Suprapubic skin (tissue), 4 donors: ENCODE data around the gene DRD3. TPM values are rescaled to one million over a fixed set of nuclear protein-coding genes. Genes with fewer than 3 reads are reported as not detected.

Experiments
- DNase-seq, 2 donors: peaks; one replicate each; pipeline ENCODE4 v3.0.0-alpha.2; 2019; ENCODE audit warnings: low spot score in 2 of 2
- H3K27ac ChIP-seq: fragments of 200-600 bp; sonication (generic); one replicate; pipeline ENCODE4 v1.5.1; 2019
- H3K27me3 ChIP-seq: fragments of 200-600 bp; sonication (generic); one replicate; pipeline ENCODE4 v1.5.1; 2019
- H3K36me3 ChIP-seq: fragments of 200-600 bp; sonication (generic); one replicate; pipeline ENCODE4 v1.5.1; 2019
- H3K4me1 ChIP-seq: fragments of 200-600 bp; sonication (generic); one replicate; pipeline ENCODE4 v1.5.1; 2019
- H3K4me3 ChIP-seq: fragments of 200-600 bp; sonication (generic); one replicate; pipeline ENCODE4 v1.5.1; 2019; ENCODE audit warnings: mild to moderate bottlenecking
- H3K9me3 ChIP-seq: fragments of 200-600 bp; sonication (generic); one replicate; pipeline ENCODE4 v1.5.1; 2019
- EP300 ChIP-seq: sonication (generic); formaldehyde crosslinking; IDR thresholded peaks from one replicate; pipeline ENCODE4 v1.6.1; 2017; ENCODE audit warnings: antibody characterized with exemption
- POLR2A ChIP-seq, 2 donors: fragments of 450-650 bp; IDR thresholded peaks; one replicate each; pipeline ENCODE4 v1.6.1; 2017; ENCODE audit warnings: antibody characterized with exemption in 2 of 2, mild to moderate bottlenecking in 2 of 2, moderate library complexity in 2 of 2
- POLR2AphosphoS5 ChIP-seq, 3 donors: sonication (generic); formaldehyde crosslinking; IDR thresholded peaks; one replicate each; pipeline ENCODE4 v1.6.1; 2017; ENCODE audit warnings: antibody characterized with exemption in 3 of 3
- WGBS: methylation state at CpG from one replicate; pipeline ENCODE4 v1.1.5; 2018; 5-methylcytosine and 5-hydroxymethylcytosine counted together
- total RNA-seq, 4 donors: library from RNA; depleted of rRNA; stranded (reverse); fragments of >200 nt; gene quantifications; one replicate each; pipeline ENCODE4 v1.1.0, GENCODE V29; 2016
- TF ChIP-seq, protein P1 (sequence below), 2 donors: fragments of 200-600 bp in 1 of 2; fragments of 450-650 bp in 1 of 2; sonication (generic) in 1 of 2; IDR thresholded peaks; one replicate each; pipeline ENCODE4 v1.5.1; 2016 to 2019; ENCODE audit warnings: antibody characterized with exemption in 2 of 2, mild to moderate bottlenecking in 1 of 2, moderate library complexity in 1 of 2

DRD3 gene
- total RNA-seq, result not detected

DNA sequence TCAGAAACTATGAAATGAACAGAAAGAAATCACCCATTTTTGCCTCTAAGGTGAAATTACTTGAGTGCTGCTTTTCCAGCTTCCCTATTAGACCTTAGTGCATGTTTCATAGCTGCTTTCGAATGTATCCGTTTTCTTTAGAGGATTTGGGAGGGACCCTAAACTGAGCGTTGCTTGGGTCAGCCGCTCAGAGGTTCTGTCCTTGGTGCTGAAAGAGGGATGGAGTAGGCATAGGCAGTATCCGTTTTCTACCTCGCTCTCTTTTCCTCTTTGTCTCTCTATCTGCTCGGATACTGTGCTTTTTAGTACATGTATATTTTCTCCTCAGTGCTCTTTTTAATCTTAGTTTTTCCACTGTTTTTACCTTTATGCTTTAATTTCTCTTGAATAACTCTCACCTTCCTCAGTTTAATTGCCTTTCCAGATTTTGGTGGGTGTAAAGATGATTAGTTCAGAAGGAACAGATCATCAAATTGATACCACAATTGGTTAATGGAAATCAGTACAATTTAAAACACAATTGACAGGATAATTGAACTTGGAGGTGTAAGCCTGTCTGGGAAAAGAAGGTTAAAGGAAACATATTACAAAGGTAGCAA is at the start of gene DRD3:
Gene DRD3 (minus strand): TSS at position 283 of the 599 bp plus-strand sequence. CDS start 7,060 bp downstream, outside the sequence.
- Histone ChIP-seq H3K9me3 (no peaks in the 10 kb centered on the region), H3K4me1 (no peaks in the 10 kb centered on the region), H3K27me3 (no peaks in the 10 kb centered on the region), H3K27ac (no peak within 1 kb of the TSS), H3K4me3 (no peak within 1 kb of the TSS), H3K36me3 (no peaks in the 10 kb centered on the region)
- TF ChIP-seq POLR2AphosphoS5 (IDR thresholded peaks at IDR 0.05), result no peak
- TF ChIP-seq, protein P1, sequence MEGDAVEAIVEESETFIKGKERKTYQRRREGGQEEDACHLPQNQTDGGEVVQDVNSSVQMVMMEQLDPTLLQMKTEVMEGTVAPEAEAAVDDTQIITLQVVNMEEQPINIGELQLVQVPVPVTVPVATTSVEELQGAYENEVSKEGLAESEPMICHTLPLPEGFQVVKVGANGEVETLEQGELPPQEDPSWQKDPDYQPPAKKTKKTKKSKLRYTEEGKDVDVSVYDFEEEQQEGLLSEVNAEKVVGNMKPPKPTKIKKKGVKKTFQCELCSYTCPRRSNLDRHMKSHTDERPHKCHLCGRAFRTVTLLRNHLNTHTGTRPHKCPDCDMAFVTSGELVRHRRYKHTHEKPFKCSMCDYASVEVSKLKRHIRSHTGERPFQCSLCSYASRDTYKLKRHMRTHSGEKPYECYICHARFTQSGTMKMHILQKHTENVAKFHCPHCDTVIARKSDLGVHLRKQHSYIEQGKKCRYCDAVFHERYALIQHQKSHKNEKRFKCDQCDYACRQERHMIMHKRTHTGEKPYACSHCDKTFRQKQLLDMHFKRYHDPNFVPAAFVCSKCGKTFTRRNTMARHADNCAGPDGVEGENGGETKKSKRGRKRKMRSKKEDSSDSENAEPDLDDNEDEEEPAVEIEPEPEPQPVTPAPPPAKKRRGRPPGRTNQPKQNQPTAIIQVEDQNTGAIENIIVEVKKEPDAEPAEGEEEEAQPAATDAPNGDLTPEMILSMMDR (IDR thresholded peaks at IDR 0.05), result no peak
- WGBS, result 12% methylated on average over 7 of the region's 7 CpGs
- no peak for DNase-seq

DNA sequence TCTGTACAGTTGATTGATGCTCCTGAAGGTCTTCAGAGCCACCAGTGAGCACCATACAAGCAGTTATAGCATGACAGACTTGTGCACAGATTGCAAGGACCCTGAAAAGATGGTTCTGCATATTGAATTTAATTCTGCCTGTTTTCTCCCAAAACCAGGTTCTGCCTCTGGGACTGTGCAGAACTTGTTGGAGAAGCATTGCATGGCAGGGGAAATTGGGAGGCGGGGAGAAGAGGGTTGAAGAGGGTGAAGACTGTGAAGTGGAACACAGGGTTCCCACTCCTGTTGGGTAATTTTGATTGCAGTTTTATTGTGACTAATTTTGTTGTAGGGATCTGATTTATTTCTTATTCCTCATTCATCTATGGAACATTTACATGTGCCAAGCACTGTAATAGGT is 48.2 kb upstream of the DRD3 start:
- Histone ChIP-seq H3K27me3 (no peaks in the 10 kb centered on the region), H3K27ac (no peak overlapping the region), H3K4me1 (no peaks in the 10 kb centered on the region), H3K36me3 (no peaks in the 10 kb centered on the region), H3K4me3 (no peak overlapping the region), H3K9me3 (peaks cover 16% of the 10 kb centered on the region)
- TF ChIP-seq, protein P1 (IDR thresholded peaks at IDR 0.05), result no peak
- TF ChIP-seq POLR2AphosphoS5 (IDR thresholded peaks at IDR 0.05), result no peak
- TF ChIP-seq POLR2A (IDR thresholded peaks at IDR 0.05), result no peak
- TF ChIP-seq EP300, result no peak
- 100% methylated on average over 1 of the region's 1 CpG for WGBS
- no peak for DNase-seq

DNA sequence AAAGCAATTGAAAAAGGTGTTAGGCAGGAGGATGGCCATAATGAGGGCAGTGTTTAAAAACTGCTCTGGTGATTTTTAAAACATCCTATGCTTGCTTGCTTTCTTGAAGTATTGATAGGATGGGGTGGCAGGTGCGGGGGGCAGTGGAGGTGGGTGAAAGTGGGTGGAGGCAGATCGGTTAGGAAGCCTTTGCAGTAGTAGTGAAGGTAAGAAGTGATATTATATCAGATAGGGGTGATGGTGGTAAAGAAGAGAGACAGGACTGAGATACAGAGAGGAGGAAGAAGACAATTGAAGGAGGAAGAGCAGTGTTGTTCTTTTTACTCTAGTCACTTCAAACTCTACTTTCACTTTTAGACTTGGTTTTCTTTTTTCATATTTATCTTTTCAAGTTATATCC is 47.5 kb upstream of the DRD3 start:
- Histone ChIP-seq H3K27me3 (no peaks in the 10 kb centered on the region), H3K4me1 (no peaks in the 10 kb centered on the region), H3K4me3 (no peak overlapping the region), H3K9me3 (peaks cover 16% of the 10 kb centered on the region), H3K27ac (no peak overlapping the region), H3K36me3 (no peaks in the 10 kb centered on the region)
- no peak for DNase-seq
- TF ChIP-seq POLR2AphosphoS5 (IDR thresholded peaks at IDR 0.05) (no peak), POLR2A (IDR thresholded peaks at IDR 0.05) (no peak), EP300 (no peak)
- TF ChIP-seq, protein P1 (IDR thresholded peaks at IDR 0.05), result no peak
- 83% methylated on average over 2 of the region's 2 CpGs for WGBS

DNA sequence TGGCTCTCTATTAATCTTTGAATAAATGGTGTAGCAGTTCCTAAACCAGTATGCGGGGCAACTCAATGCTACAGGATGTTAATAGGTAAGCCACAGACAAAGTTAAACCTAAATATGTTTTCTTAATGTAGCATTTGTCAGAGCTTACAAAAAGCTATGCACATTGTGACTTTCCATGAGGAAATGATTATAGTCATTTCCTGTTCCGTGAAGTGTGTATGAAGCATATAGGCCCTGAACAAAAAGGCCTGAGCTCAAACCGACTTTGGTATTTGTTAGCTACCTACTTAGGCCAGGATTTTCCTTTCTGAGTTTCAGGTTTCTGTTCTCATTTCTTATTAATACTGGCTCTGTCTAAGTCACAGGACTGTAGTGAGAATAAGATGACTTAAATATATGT is 44.3 kb upstream of the DRD3 start:
- Histone ChIP-seq H3K27ac (no peak overlapping the region), H3K4me1 (no peaks in the 10 kb centered on the region), H3K4me3 (no peak overlapping the region), H3K9me3 (peaks cover 16% of the 10 kb centered on the region), H3K27me3 (no peaks in the 10 kb centered on the region), H3K36me3 (no peaks in the 10 kb centered on the region)
- 54% methylated on average over 3 of the region's 3 CpGs for WGBS
- no peak for TF ChIP-seq POLR2AphosphoS5 (IDR thresholded peaks at IDR 0.05)
- TF ChIP-seq EP300, result no peak
- TF ChIP-seq, protein P1 (IDR thresholded peaks at IDR 0.05), result no peak
- no peak for TF ChIP-seq POLR2A (IDR thresholded peaks at IDR 0.05)
- no peak for DNase-seq

DNA sequence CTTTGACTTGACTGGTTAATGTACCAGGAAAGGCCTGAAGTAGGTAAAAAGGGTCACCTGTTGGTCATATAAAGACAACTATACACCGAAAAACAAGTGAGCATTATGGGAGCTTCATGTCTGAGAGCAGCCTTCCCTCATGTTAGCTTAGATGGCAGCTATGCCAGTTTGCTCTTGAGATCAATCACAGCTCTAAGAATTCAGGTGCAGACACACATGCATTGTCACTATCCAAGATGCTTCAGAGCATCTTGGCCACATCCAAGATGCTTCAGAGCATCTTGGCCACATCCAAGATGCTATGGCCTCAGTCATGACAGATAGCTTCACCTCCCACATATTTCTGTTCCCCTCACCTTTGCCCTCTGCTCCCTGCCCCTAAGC is 43.0 kb upstream of the DRD3 start:
- Histone ChIP-seq H3K4me3 (no peak overlapping the region), H3K27ac (no peak overlapping the region), H3K27me3 (no peaks in the 10 kb centered on the region), H3K4me1 (no peaks in the 10 kb centered on the region), H3K36me3 (no peaks in the 10 kb centered on the region), H3K9me3 (peaks cover 16% of the 10 kb centered on the region)
- 100% methylated on average over 1 of the region's 1 CpG for WGBS
- no peak for DNase-seq
- TF ChIP-seq POLR2A (IDR thresholded peaks at IDR 0.05) (no peak), POLR2AphosphoS5 (IDR thresholded peaks at IDR 0.05) (no peak), EP300 (no peak)
- TF ChIP-seq, protein P1 (IDR thresholded peaks at IDR 0.05), result no peak
